ENCODE measurements around the gene PRPF19. TPM values are rescaled to one million over a fixed set of nuclear protein-coding genes. Genes with fewer than 3 reads are reported as not detected.

PRPF19 gene
- total and polyA plus RNA-seq, 2 of the 13 experiments (the other 11 are each of a cell fraction or from before 2014, with no cell fraction given): 27.4 to 91.1 TPM

GRCh38 chr11:60880643-60881282 lies 25.6 kb downstream of the PRPF19 start (continued):
- TF ChIP-seq REST (IDR thresholded peaks at IDR 0.05; ENCODE audit: borderline replicate concordance in 1 of 2, low read depth in 1 of 2, low read length in 2 of 2) (peak in 1 of 2 experiments; percentile 70; a peak in 1 of 4 replicates), ELF3 (CRISPR knock-in tag; IDR thresholded peaks at IDR 0.05) (peak; percentile 87), ZFP36L1 (CRISPR knock-in tag; IDR thresholded peaks at IDR 0.05) (peak; percentile 98; the same call in 1 of the 2 replicates), ZBTB46 (CRISPR knock-in tag; IDR thresholded peaks at IDR 0.05; ENCODE audit: borderline replicate concordance) (no peak), HOMEZ (CRISPR knock-in tag; IDR thresholded peaks at IDR 0.05; ENCODE audit: low read depth) (peak; percentile 84; the same call in 1 of the 2 replicates), MLX (CRISPR knock-in tag; IDR thresholded peaks at IDR 0.05) (peak; percentile 90), ZNF326 (CRISPR knock-in tag; IDR thresholded peaks at IDR 0.05; ENCODE audit: borderline replicate concordance) (0 out of 2 replicates have a peak, but pooled peaks have one; percentile 39), SOX6 (IDR thresholded peaks at IDR 0.05) (no peak), SOX6 (CRISPR knock-in tag; IDR thresholded peaks at IDR 0.05) (peak; percentile 99), SSRP1 (CRISPR knock-in tag; IDR thresholded peaks at IDR 0.05) (peak; percentile 90; the same call in 1 of the 2 replicates), ZNF138 (CRISPR knock-in tag; IDR thresholded peaks at IDR 0.05; ENCODE audit: low read depth) (no peak), TARDBP (CRISPR knock-in tag; IDR thresholded peaks at IDR 0.05) (peak; percentile 98), NFAT5 (CRISPR knock-in tag; IDR thresholded peaks at IDR 0.05) (no peak; the same call in 1 of the 2 replicates), ZNF44 (CRISPR knock-in tag; IDR thresholded peaks at IDR 0.05) (no peak), HDAC1 (CRISPR knock-in tag; IDR thresholded peaks at IDR 0.05) (peak; percentile 100)

Data from HepG2 (cell line).